ENCODE measurements around the gene RANBP17.

RANBP17 gene

GRCh38 chr5:171318026-171318425, 456.2 kb downstream of the RANBP17 start:
- no peak for DNase-seq (ENCODE audit: low read depth)

DNA sequence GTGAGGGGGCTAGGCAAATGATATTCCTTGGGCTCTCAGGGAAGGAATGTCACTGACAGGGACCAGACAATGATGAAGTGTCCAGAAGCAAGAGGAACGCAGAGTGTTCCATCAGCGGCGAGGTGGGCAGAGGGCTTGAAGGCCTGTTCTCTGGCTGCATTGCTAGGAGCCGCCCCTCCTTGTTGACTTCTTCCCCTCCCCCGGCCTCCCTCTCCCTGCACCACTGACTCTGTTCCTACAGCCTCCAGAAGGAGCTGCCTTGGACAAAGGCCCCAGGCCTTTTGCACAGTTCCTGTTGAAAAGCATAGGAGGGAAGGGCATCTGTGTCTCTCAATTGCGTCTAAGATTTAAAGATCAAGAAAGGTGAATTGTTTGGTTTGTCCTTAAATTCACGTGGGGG, 459.6 kb downstream of the RANBP17 start:
- DNase-seq (ENCODE audit: low read depth) = no peak

- DNase-seq (ENCODE audit: low read depth) = no peak
Measured at GRCh38 chr5:171322527-171322926, 460.7 kb downstream of the RANBP17 start.

DNA sequence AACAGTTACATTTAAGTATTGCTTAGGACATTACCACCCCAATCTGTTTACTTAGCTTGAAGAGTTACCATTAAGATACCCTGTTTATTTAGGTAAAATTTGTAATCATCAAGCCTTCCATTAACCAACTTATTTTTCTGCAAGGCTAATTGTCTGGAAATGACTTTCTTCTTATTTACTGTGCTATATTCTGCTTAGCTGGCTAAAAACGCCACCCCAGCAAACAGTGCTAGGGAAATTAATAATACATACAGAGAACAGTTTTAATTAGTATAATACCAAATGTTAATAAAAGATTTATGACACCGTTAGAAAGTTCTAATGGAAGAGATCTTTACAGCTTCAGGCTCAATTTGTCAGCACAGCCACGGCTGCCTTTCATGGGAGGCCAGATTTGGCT, 461.2 kb downstream of the RANBP17 start:
- DNase-seq (ENCODE audit: low read depth) = no peak

GRCh38 chr5:171323806-171324632, 462.2 kb downstream of the RANBP17 start:
- DNase-seq (ENCODE audit: low read depth) = no peak

- no peak for DNase-seq (ENCODE audit: low read depth)
Measured at GRCh38 chr5:171330021-171330420, 468.2 kb downstream of the RANBP17 start.

- DNase-seq (ENCODE audit: low read depth) = no peak
Measured at GRCh38 chr5:171335616-171336015, 473.8 kb downstream of the RANBP17 start.

DNA sequence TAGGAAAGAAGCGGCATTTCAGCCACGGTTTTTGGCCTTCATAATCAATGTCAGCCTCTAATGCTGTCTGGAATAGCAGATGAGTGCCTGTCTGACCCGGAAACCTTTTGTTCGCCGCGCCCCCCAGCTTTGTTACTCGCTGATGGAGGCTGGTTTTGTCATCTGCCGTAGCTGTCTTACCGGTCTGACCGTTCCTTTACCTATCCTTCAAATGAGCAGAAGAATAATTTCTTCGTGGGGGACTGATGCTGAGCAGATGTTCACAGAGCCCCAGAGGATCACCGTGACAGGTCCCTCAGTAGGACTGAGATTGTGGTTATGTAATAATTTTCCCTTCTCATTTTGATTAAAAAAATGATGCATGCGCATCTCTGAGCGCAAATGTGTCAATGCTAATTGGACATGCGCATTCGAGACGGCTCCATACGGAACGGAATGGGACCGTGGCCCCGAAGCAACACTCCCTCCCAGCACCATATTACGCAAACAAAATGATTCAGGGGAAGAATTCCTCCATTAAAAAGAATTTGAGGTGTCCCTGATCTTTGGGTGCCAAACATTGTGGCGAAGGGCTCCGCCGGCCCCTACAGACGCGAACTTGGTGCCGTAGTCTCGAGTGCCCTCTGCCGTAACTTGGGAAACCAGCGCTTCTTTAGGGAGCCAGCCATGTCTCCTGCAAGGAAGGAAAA, 474.8 kb downstream of the RANBP17 start:
- no peak for DNase-seq (ENCODE audit: low read depth)

- DNase-seq (ENCODE audit: low read depth) = no peak
Measured at GRCh38 chr5:171337210-171337569, 475.4 kb downstream of the RANBP17 start.

- no peak for DNase-seq (ENCODE audit: low read depth)
Measured at GRCh38 chr5:171340042-171340441, 478.2 kb downstream of the RANBP17 start.

DNA sequence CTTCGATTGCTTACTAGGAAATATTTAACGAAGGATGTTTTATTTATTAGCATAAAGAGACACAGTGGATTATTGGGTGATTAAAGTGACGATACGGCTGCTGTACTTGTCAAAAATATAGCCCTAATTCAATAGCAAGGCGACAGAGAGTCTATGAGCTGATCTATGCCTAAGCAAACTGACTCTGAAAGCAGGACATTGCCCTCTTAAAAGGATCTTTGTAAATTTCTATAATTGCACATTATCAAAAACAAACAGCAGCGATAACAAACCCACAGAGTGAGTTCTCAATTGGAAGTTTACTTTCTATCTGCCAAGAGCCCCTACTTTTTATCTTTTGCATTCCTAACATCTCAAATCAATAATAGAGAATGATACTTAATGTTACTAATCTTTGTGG, 478.7 kb downstream of the RANBP17 start:
- DNase-seq (ENCODE audit: low read depth) = no peak

- DNase-seq (ENCODE audit: low read depth) = no peak
Measured at GRCh38 chr5:171342362-171343111, 480.7 kb downstream of the RANBP17 start.

DNA sequence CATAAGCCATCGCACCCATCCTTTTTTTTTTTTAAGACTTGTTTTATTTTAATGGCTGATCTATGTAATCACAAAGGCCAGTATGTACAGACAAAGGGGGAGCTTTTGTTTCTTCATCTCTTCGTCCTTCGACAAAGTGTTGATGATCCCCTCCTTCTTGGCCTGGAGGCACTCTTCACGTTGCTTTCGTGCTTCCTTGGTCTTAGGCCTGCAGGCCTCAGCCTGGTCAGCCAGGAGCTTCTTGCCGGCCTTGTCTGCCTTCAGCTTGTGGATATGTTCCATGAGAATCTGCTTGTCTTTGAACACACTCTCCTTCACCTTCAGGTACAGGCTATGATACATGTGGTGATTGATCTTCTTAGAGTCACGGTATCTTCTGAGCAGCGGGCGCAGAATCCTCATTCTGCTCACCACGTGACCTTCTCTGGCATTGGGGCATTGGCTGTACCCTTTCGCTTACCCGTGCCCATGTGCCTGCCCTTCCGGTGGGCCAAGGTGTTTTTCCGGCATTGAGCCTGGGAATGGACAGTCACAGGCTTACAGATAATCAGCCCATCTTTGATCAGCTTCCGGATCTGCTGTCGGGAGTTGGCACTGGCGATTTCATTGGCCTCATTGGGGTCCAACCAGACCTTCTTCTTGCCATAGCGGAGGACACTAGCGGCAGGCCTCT, 483.3 kb downstream of the RANBP17 start:
- DNase-seq (ENCODE audit: low read depth) = no peak

All from stimulated activated CD8-positive, alpha-beta memory T cell treated with anti-CD3 and anti-CD28 coated beads, Interleukin-12 subunit alpha, Interleukin-12 subunit beta, amount 100 ng/mL, for 4 hours (primary cell).